Pulmonary artery endothelial cell (primary cell): ENCODE measurements around the gene FADD. TPM values are rescaled to one million over a fixed set of nuclear protein-coding genes. Genes with fewer than 3 reads are reported as not detected.

Experiments used
- DNase-seq: peaks from one replicate; pipeline ENCODE4 v3.0.0-alpha.2; 2011; ENCODE audit warnings: low read depth, low spot score
- total RNA-seq: library from RNA; depleted of rRNA; stranded (reverse); fragments of >200 nt; gene quantifications from 2 replicates; pipeline ENCODE4 v1.2.3, GENCODE V29; 2014

The FADD gene
- 57.0 and 63.0 TPM in 2 replicates for total RNA-seq

- peak; percentile 63 for DNase-seq
Observed at GRCh38 chr11:70202920-70203750, at the start of gene FADD. TSS of gene FADD (plus strand) at chr11:70203296. CDS start at chr11:70203460, 164 bp downstream.

DNA sequence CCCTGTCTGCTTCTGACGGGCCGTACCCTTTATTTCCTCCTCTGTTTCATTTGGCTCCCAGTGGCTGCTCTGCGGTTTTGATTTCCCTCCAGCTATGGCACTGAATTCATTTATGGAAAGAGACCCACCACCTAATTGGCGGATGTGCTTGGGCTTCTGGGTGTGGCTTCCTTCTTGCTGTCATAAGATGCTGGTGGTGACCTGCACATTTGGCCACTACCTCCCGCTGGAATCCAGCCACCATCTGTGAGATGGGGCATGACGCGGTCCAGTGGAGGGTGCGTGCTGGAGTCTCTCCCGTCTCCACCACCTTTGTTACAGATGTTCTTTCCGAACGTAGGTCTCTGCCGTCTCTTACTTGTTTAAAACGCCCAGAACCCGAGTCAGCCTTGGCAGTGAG lies 47.7 kb upstream of the FADD start:
- no peak for DNase-seq

GRCh38 chr11:70156291-70157037 lies 46.6 kb upstream of the FADD start:
- no peak for DNase-seq

- no peak for DNase-seq
Observed at GRCh38 chr11:70158201-70158600, 44.9 kb upstream of the FADD start.

DNA sequence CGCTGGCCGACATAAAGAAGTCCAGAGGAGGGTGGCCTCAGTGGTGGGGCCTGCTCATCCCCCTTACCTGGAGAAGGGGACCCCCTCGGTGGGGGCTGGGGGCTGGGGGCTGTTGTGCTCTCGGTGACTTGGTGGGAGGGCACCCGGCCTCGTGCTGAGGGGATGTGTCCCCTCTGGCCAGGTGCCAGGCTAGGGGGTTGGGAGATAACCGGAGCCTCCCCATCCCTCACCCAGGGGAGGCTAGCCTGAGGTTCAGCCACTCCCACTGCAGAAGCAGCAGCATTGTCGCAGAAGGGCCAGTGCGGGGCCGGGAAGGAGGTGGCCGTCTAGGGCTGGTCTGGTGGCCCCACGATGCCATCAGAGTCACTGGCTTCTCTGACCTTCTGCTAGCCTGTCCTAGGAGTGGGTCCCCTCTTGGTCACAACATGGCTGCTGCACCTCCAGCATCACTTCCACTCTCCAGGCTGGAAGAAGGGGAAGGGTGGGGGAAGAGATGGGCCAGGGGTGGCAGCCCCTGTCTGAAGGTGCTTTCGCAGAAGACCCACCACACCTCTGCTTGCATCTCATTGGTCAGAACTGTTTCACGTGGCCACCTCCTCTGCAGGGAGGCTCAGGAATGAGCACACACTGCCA lies 44.2 kb upstream of the FADD start:
- no peak for DNase-seq

- DNase-seq, result no peak
Observed at GRCh38 chr11:70159627-70160570, 43.2 kb upstream of the FADD start.

DNA sequence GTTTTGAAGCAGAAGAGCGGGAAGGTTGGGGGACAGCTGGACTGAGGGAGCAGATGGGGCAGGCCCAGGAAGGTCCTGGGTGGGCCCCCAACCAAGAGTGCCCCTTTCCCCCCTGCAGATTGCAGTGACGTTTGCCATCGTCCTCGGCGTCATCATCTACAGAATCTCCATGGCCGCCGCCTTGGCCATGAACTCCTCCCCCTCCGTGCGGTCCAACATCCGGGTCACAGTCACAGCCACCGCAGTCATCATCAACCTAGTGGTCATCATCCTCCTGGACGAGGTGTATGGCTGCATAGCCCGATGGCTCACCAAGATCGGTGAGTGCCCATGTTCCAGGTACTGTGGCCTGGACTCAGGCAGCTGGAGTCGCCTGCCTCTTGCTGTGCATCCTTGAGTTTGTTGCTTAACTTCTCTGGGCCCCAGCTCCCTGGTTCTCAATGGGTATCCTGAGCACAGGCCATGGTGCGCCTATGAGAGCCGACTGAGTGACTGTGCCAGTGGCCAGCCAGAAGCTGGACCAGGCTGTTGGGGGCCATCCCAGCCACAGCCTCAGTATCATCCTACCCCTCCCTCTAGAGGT lies 42.0 kb upstream of the FADD start:
- DNase-seq, result no peak

DNA sequence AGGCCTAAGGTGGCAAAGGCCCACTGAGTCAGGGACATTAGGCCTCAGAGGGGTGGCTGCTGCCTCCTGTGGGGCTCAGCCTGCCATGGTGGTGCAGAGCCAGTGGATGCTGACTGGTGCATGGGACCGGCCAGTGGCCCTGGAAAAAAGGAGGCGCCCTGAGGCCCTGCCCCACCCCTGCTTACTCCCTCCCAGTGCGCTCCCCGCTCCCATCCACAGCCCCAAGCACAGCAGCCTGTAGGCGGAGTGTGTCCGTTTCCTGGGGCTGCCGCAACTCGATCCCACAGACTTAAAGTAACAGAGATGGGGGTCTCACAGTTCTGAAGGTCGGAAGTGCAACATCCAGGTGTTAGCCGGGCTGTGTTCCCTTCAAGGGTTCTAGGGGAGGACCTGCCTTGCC lies 38.4 kb upstream of the FADD start:
- DNase-seq, result no peak

- DNase-seq, result no peak
Observed at GRCh38 chr11:70167120-70167519, 36.0 kb upstream of the FADD start.

- no peak for DNase-seq
Observed at GRCh38 chr11:70167723-70168404, 35.2 kb upstream of the FADD start.

DNA sequence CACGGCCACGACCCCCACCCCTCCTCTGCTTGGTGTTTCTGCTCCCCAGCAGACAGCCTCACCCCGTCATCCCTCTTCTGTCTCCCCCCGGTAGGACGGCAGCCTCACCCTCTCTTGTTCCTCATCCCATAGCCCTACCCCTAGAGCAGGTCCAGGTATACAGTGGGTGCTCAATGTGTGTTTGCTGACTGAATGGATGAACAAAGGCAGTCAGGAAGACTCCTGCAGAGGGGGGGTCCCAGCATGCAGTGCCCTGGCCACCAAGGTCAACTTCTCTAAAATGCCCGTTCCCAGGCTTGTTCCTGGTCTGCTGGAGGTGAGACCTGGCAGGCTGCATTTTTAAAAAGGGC lies 34.7 kb upstream of the FADD start:
- DNase-seq, result no peak

- DNase-seq, result no peak
Observed at GRCh38 chr11:70169127-70169526, 34.0 kb upstream of the FADD start.

DNA sequence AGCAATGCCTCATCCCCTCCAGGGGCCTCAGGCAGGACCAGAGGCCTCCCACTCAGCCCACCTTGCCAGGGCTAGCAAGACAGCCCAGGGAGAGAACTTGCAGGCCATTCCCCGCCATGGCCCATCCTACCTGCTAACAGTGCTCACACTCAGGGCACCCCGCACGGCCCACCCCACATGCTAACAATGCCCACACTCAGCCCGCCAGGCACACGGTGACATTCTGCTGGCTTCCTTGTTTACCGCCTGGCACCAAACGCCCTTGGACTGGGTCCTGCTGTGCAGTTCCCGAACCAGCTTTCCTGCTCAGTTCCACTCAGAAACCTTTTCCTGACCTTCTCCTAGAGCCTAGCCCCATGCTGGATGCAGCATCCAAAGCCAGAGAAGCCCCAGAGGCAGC lies 33.5 kb upstream of the FADD start:
- no peak for DNase-seq

- DNase-seq, result no peak
Observed at GRCh38 chr11:70170596-70171210, 32.4 kb upstream of the FADD start.

GRCh38 chr11:70173018-70173417 lies 30.1 kb upstream of the FADD start:
- DNase-seq, result no peak

GRCh38 chr11:70174547-70175235 lies 28.4 kb upstream of the FADD start:
- DNase-seq, result no peak

DNA sequence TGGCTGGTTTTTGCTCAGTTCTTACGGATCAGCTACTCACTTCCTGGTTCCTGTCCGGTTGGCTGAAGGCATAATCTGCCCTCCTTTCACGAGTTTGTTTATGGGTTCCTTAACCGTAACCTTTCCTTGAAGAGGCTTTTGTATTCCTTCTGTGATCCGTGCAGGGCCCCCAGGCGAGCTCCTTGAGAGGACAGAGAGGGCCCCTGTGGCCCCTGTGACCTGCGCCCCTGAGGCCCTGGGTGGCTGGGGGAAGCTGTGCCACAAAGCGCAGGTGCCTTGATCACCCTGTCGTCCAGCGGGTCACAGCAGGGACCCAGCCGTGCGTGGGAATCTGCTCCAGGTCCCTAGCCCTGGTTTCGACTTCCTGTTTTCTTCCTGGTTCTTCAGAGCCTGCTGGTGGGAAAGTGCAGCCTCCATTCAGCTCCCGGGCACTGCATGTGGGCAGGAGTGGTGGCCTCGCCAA lies 27.8 kb upstream of the FADD start:
- no peak for DNase-seq

- no peak for DNase-seq
Observed at GRCh38 chr11:70176940-70177689, 26.0 kb upstream of the FADD start.
